HepG2 (cell line): ENCODE measurements around the gene ZIK1. TPM values are rescaled to one million over a fixed set of nuclear protein-coding genes. Genes with fewer than 3 reads are reported as not detected.
A peak's percentile ranks its signal among the peaks of the same experiment; 100 is the strongest.

Source experiments
- HMG20A ChIP-seq: IDR thresholded peaks from 2 replicates; pipeline ENCODE4 v1.6.1; 2016; ENCODE audit warnings: borderline replicate concordance
- ISL2 ChIP-seq: sonication (generic); formaldehyde crosslinking; IDR thresholded peaks from 2 replicates; pipeline ENCODE4 v1.5.0; 2020; ENCODE audit warnings: missing genetic modification reagents
- KDM6A ChIP-seq: IDR thresholded peaks from 2 replicates; pipeline ENCODE4 v1.6.1; 2016; ENCODE audit warnings: low read depth
- MYPOP ChIP-seq: sonication (generic); formaldehyde crosslinking; IDR thresholded peaks from 2 replicates; pipeline ENCODE4 v1.8.1; 2023; ENCODE audit warnings: mild to moderate bottlenecking, moderate library complexity, missing genetic modification reagents
- PREB ChIP-seq: sonication (generic); formaldehyde crosslinking; IDR thresholded peaks from 2 replicates; pipeline ENCODE4 v1.4.0; 2020; ENCODE audit warnings: missing genetic modification reagents
- REST ChIP-seq, 2 experiments: IDR thresholded peaks; 2 replicates each; pipeline ENCODE4 v1.6.1; 2011 to 2012; ENCODE audit warnings: low read length in 2 of 2, borderline replicate concordance in 1 of 2, low read depth in 1 of 2, mild to moderate bottlenecking in 1 of 2, moderate library complexity in 1 of 2
- STAT6 ChIP-seq: sonication (generic); formaldehyde crosslinking; IDR thresholded peaks from 2 replicates; pipeline ENCODE4 v1.4.0; 2020; ENCODE audit warnings: missing genetic modification reagents, mild to moderate bottlenecking, borderline replicate concordance
- ZBTB38 ChIP-seq: sonication (generic); formaldehyde crosslinking; IDR thresholded peaks from 2 replicates; pipeline ENCODE4 v1.5.1; 2020; ENCODE audit warnings: mild to moderate bottlenecking, missing genetic modification reagents
- ZMYM3 ChIP-seq: sonication (generic); formaldehyde crosslinking; IDR thresholded peaks from 2 replicates; pipeline ENCODE4 v1.5.1; 2020; ENCODE audit warnings: mild to moderate bottlenecking, missing genetic modification reagents
- ZNF281 ChIP-seq: sonication (generic); formaldehyde crosslinking; IDR thresholded peaks from 2 replicates; pipeline ENCODE4 v1.4.0; 2020; ENCODE audit warnings: missing genetic modification reagents, borderline replicate concordance
- ZNF577 ChIP-seq: sonication (generic); formaldehyde crosslinking; IDR thresholded peaks from 2 replicates; pipeline ENCODE4 v1.4.0; 2020; ENCODE audit warnings: mild to moderate bottlenecking, low read depth, missing genetic modification reagents, borderline replicate concordance
- ZNF703 ChIP-seq: sonication (generic); formaldehyde crosslinking; IDR thresholded peaks from 2 replicates; pipeline ENCODE4 v1.5.1; 2020; ENCODE audit warnings: missing genetic modification reagents, mild to moderate bottlenecking, moderate library complexity, borderline replicate concordance
- ZNF782 ChIP-seq: sonication (generic); formaldehyde crosslinking; IDR thresholded peaks from 2 replicates; pipeline ENCODE4 v1.4.0; 2020; ENCODE audit warnings: missing genetic modification reagents, mild to moderate bottlenecking, borderline replicate concordance
- ZNF784 ChIP-seq: sonication (generic); formaldehyde crosslinking; IDR thresholded peaks from 2 replicates; pipeline ENCODE4 v1.5.1; 2020; ENCODE audit warnings: missing genetic modification reagents, mild to moderate bottlenecking, borderline replicate concordance
- ZNF839 ChIP-seq: sonication (generic); formaldehyde crosslinking; IDR thresholded peaks from 2 replicates; pipeline ENCODE4 v1.4.0; 2020; ENCODE audit warnings: missing genetic modification reagents, mild to moderate bottlenecking, borderline replicate concordance
- polyA plus RNA-seq, 8 experiments: library from polyadenylated mRNA; depleted of rRNA in 3 of 8; stranded (reverse) in 7 of 8; unstranded in 1 of 8; fragments of >200 nt; fragmentation: Illumina TruSeq in 4 of 8; extraction: Trizol in 4 of 8; gene quantifications; 2 replicates each; pipeline versions ENCODE4 v1.2.1 to v1.2.3, GENCODE V29; 2011 to 2016; ENCODE audit warnings: low read depth in 4 of 8, missing spikeins in 1 of 8, mixed read lengths in 1 of 8; ENCODE audit not compliant: insufficient read depth in 1 of 8
- total RNA-seq, 5 experiments: library from RNA; depleted of rRNA; stranded (reverse); fragments of >200 nt; fragmentation: Illumina TruSeq; extraction: Trizol; gene quantifications; 2 replicates each; pipeline ENCODE4 v1.2.3, GENCODE V29; 2016; ENCODE audit warnings: low read depth in 1 of 5

The ZIK1 gene
- total and polyA plus RNA-seq, 2 of the 13 experiments (the other 11 are each of a cell fraction or from before 2014, with no cell fraction given), result 2.1 to 7.2 TPM

GRCh38 chr19:57578487-57579205 is 5.3 kb upstream of the ZIK1 start, which contains the start of gene ZNF416 (continued):
- TF ChIP-seq REST (IDR thresholded peaks at IDR 0.05; ENCODE audit: borderline replicate concordance in 1 of 2, low read depth in 1 of 2, low read length in 2 of 2), result no peak
- TF ChIP-seq ZMYM3 (CRISPR knock-in tag), result 0 out of 2 replicates have a peak, but pooled peaks have one; percentile 33
- no peak for TF ChIP-seq STAT6 (CRISPR knock-in tag)
- 0 out of 2 replicates have a peak, but pooled peaks have one; percentile 24 for TF ChIP-seq MYPOP (CRISPR knock-in tag)
- peak; percentile 78 for TF ChIP-seq ZNF839 (CRISPR knock-in tag)
- TF ChIP-seq ZNF784, result peak; percentile 70
- 0 out of 2 replicates have a peak, but pooled peaks have one; percentile 48 for TF ChIP-seq ZNF782 (CRISPR knock-in tag)
- no peak for TF ChIP-seq ZBTB38 (CRISPR knock-in tag)
- TF ChIP-seq ISL2 (CRISPR knock-in tag), result 0 out of 2 replicates have a peak, but pooled peaks have one; percentile 58
- no peak for TF ChIP-seq PREB
- no peak for TF ChIP-seq KDM6A (CRISPR knock-in tag)
- TF ChIP-seq ZNF281 (CRISPR knock-in tag), result no peak
- TF ChIP-seq ZNF703 (CRISPR knock-in tag), result no peak
- TF ChIP-seq HMG20A, result no peak
- TF ChIP-seq ZNF577, result no peak
